Brain microvascular endothelial cell (primary cell): ENCODE data around the gene SLC16A8.

Experiments used
- DNase-seq: peaks from one replicate; pipeline ENCODE4 v3.0.0-alpha.2; 2020
- H3K27ac ChIP-seq: fragments of 250-450 bp; sonication (Bioruptor Pico); 2 replicates; pipeline ENCODE4 v1.5.1; 2020; ENCODE audit warnings: mild to moderate bottlenecking, moderate library complexity
- H3K27me3 ChIP-seq: fragments of 250-450 bp; sonication (Bioruptor Pico); replicated peaks from 2 replicates; pipeline ENCODE4 v1.5.1; 2020; ENCODE audit warnings: mild to moderate bottlenecking
- H3K36me3 ChIP-seq: fragments of 250-450 bp; sonication (Bioruptor Pico); replicated peaks from 2 replicates; pipeline ENCODE4 v1.5.1; 2020; ENCODE audit warnings: mild to moderate bottlenecking
- H3K4me3 ChIP-seq: 2 replicates; pipeline ENCODE4 v1.5.1; 2011; ENCODE audit warnings: low read depth, mild to moderate bottlenecking, control low read depth, low read length, moderate library complexity
- CTCF ChIP-seq: IDR thresholded peaks from 2 replicates; pipeline ENCODE4 v1.5.1; 2011; ENCODE audit warnings: low read depth, mild to moderate bottlenecking, moderate library complexity, low read length, control low read depth, inconsistent platforms; ENCODE audit errors: missing control alignments
- in situ Hi-C: cut with HindIII; loops from 2 replicates; pipeline ENCODE4 v1.10.0; 2017; ENCODE audit warnings: low sequenced_read_pairs, low pct_ligation_motif_present

Gene SLC16A8

DNA sequence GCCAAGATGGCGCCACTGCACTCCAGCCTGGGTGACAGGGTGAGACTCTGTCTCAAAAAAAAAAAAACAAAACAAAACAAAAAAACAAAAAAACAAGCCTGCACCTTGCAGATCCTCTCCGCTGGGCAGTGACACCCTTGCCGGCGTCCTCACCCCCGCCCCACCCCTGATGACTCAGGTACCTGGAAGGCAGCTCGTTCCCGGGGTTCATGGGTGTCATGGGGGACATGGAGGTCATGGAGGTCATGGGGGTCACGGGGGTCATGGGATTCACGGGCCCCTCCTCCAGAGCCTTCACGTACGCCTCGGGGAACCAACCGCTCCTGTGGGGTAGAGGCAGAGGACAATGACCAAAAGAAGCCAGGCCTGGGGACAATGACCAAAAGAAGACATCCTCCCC is 3.0 kb upstream of the SLC16A8 start:
- peaks cover 5% of the 10 kb centered on the region for H3K27me3 ChIP-seq
- in situ Hi-C loops = loop anchor here (25.0 kb wide), 1 partner anchor 250 kb away; no protein-coding TSS in a partner anchor
- TF ChIP-seq CTCF = no peak

GRCh38 chr22:38086001-38086845 is 2.2 kb upstream of the SLC16A8 start:
- Histone ChIP-seq H3K4me3 (no peak overlapping the region), H3K27ac (no peak overlapping the region), H3K27me3 (peaks cover 13% of the 10 kb centered on the region), H3K36me3 (no peaks in the 10 kb centered on the region)
- no peak for TF ChIP-seq CTCF
- DNase-seq = no peak
- in situ Hi-C loops = loop anchor here (25.0 kb wide), 1 partner anchor 251 kb away; no protein-coding TSS in a partner anchor

More for the DNA sequence above, 3.0 kb upstream of the SLC16A8 start:
- Histone ChIP-seq H3K4me3 (no peak overlapping the region), H3K36me3 (no peaks in the 10 kb centered on the region), H3K27ac (no peak overlapping the region)
- DNase-seq = no peak

DNA sequence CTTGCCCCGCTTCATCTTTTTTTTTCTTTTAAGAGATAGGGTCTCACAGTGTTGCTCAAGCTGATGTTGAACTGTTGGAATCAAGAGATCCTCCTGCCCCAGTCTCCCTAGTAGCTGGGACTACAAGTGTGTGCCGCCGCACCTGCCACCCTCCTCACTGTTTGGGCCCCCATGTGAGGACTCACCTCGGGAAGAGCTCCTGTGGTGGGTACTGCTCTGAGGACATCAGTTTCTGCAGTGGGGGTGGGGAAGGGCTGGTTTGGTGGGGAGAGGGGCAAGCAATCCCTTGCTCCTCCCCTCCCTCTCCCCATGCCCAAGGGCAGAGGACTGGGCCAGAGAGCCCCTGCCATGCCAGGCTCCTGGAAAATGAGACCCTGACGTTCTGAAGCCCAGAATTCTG is 1.5 kb upstream of the SLC16A8 start:
- Histone ChIP-seq H3K27ac (no peak overlapping the region), H3K27me3 (peaks cover 14% of the 10 kb centered on the region), H3K4me3 (no peak overlapping the region), H3K36me3 (no peaks in the 10 kb centered on the region)
- TF ChIP-seq CTCF = no peak
- in situ Hi-C loops = loop anchor here (25.0 kb wide), 1 partner anchor 252 kb away; no protein-coding TSS in a partner anchor
- DNase-seq = no peak

- in situ Hi-C loops = loop anchor here (25.0 kb wide), 1 partner anchor 252 kb away; no protein-coding TSS in a partner anchor
- no peaks in the 10 kb centered on the region for H3K36me3 ChIP-seq
- DNase-seq = no peak
- H3K4me3 ChIP-seq = no peak overlapping the region
- H3K27ac ChIP-seq = no peak overlapping the region
- peaks cover 14% of the 10 kb centered on the region for H3K27me3 ChIP-seq
- no peak for TF ChIP-seq CTCF
Observed at GRCh38 chr22:38085056-38085455, 1.1 kb upstream of the SLC16A8 start.

DNA sequence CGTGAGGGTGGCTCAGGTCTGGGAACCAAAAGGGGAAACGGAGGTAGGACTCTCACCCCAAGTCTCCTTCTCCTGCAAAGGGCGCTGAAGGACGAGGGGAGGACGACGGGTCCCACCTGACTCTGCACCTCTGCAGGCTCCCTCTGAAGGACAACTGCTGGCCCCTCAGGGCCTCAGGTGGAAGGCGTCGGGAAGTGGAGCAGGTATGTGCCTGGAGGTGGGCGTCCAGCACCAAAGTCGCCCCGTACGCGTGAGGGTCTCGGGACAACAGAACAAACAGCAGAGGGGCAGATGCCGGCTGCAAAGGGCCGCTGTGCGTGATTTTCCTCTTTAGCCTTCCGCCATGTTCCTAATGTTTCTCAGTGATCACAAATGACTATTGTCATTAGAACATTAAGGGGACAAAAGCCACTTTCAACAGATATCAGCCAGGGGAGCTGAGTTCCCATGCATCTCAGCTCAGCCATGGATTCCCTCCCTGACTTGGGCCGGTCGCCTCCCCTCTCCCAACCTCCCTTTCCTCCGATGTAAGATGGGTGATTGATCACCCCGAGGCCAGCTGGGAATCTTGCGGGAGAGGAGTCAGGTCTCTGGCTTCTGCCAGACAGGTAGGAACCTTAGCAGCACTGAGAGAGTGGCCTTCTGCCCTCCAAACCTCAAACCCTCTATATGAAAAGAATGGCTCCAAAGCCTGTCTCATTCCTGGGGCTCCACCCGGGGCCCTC is 836 bp downstream of the SLC16A8 start:
- no peak for TF ChIP-seq CTCF
- Histone ChIP-seq H3K4me3 (no peak overlapping the region), H3K27me3 (peaks cover 14% of the 10 kb centered on the region), H3K27ac (no peak overlapping the region), H3K36me3 (no peaks in the 10 kb centered on the region)
- DNase-seq = no peak
- in situ Hi-C loops = loop anchor here (25.0 kb wide), 1 partner anchor 254 kb away; no protein-coding TSS in a partner anchor
